ENCODE measurements around the gene EIF2S3B.
"Not testable (repeated sequence)": the region's sequence is repeated elsewhere in the genome, so short reads cannot be mapped to it uniquely, and the experiment has no call there.

The EIF2S3B gene

GRCh38 chr12:10505620-10506019 lies at the start of gene EIF2S3B:
EIF2S3B (plus strand) TSS chr12:10505890; CDS start chr12:10505903, 13 bp downstream.
- in situ Hi-C loops (cut with MboI; ENCODE audit: low sequenced_read_pairs), result no loop called here

GRCh38 chr12:10456856-10457255 lies 48.8 kb upstream of the EIF2S3B start:
- in situ Hi-C loops (cut with MboI; ENCODE audit: low sequenced_read_pairs), result no loop called here

DNA sequence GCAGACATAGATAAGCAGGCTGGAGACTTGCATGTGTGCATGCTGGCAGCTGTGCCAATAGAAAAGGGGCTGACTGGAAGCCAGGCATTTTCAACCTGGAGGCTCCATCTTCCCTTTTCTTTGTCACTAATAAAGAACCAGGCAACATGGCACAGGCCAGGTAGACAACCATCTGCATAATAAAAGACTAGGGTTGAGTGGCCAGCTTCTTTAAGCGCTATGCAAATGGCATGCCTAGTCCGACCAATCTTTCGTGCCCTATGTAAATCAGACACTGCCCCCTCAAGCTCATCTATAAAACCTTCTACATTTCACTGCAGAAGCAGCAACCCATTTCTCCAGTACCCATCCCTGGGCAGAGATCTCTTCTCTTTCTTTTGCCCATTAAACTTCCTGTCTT lies 47.9 kb upstream of the EIF2S3B start:
- in situ Hi-C loops (cut with MboI; ENCODE audit: low sequenced_read_pairs), result no loop called here

GRCh38 chr12:10466311-10466710 lies 39.4 kb upstream of the EIF2S3B start:
- in situ Hi-C loops (cut with MboI; ENCODE audit: low sequenced_read_pairs), result no loop called here

GRCh38 chr12:10469701-10470100 lies 36.0 kb upstream of the EIF2S3B start:
- in situ Hi-C loops (cut with MboI; ENCODE audit: low sequenced_read_pairs), result no loop called here

- in situ Hi-C loops (cut with MboI; ENCODE audit: low sequenced_read_pairs), result not testable (repeated sequence)
Observed at GRCh38 chr12:10472808-10473207, 32.9 kb upstream of the EIF2S3B start.

GRCh38 chr12:10481901-10482300 lies 23.8 kb upstream of the EIF2S3B start:
- in situ Hi-C loops (cut with MboI; ENCODE audit: low sequenced_read_pairs), result not testable (repeated sequence)

- in situ Hi-C loops (cut with MboI; ENCODE audit: low sequenced_read_pairs), result not testable (repeated sequence)
Observed at GRCh38 chr12:10487328-10487727, 18.4 kb upstream of the EIF2S3B start.

DNA sequence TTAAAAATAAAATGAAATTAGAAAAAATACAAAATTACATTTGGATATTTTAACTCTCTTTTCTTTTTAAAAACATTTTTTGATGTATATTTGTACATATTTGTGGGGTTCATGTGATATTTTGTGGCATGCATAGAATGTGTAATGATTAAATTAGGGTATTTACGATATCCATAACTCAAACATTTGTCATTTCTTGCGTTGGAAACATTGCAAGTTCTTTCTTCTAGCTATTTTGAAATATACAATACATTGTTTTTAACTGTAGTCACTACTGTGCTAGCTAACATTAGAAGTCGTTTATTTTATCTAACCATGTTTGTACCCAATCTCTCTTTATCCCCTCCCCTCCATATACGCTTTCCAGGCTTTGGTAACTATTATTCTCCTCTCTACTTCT lies 13.9 kb upstream of the EIF2S3B start:
- in situ Hi-C loops (cut with MboI; ENCODE audit: low sequenced_read_pairs), result no loop called here

DNA sequence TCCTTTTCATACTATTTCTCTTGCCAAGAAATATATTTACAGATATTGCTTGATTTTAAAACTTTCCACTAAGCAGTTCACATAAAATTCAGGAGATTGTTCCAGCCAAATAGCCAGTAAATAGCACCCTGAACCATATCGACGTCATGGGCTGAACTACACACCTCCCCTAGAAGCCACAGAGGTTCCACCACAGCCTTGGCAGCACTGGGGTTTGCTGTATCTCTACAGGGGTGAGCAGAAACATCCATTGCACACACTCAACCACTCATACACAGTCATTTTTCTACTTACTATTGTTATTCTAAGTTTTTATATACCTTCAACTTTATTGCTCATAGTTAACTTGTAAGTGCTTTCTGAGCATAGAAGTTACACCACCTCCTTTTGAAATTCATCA lies 8.1 kb upstream of the EIF2S3B start:
- in situ Hi-C loops (cut with MboI; ENCODE audit: low sequenced_read_pairs), result no loop called here

DNA sequence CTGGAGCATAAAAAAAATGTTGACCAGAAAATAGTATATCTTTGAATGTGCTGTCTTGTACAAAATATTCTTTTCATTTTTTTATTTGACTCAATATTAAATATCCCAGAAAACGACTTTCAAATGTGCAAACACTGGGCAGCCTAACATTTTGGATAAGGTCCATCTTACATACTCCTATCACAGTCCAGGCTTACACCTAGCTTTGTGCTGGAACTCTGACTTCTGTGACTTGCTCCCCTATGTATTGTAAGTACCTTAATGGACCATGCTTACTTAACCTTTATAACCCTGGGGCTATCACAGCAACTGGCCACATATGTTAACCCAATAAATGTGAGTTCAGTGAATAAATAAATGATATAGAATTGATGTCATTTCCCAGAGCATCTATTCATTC lies 7.6 kb upstream of the EIF2S3B start:
- in situ Hi-C loops (cut with MboI; ENCODE audit: low sequenced_read_pairs), result no loop called here

GRCh38 chr12:10501030-10501429 lies 4.7 kb upstream of the EIF2S3B start:
- in situ Hi-C loops (cut with MboI; ENCODE audit: low sequenced_read_pairs), result no loop called here

- in situ Hi-C loops (cut with MboI; ENCODE audit: low sequenced_read_pairs), result no loop called here
Observed at GRCh38 chr12:10503460-10503859, 2.2 kb upstream of the EIF2S3B start.

DNA sequence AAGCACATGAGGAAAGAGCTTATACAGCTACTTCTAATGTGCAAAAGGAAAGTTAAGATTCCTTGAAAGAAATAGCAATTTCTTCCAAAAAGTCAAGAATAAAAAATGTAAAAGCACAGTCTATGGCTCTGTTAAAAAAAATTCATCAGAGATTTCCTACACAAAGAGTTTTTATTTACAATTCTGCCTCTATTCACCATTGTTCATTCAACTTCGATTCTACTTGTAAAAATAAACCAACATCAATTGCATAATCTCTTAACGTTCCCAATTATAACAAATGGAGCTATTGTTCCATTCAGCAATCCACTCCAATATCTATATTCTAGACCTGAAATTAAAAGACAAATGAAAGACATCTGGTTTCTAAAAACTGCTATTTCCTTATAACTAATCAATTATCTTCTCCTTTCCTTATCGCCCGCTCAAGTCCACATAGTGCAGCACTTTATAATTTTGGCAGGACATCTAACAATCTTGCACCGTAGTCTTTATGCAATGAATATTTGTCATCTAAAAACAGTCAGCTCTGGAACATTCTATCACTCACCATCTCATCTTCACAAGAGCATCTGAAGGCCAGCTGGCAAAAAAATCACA lies 6.2 kb downstream of the EIF2S3B start:
- in situ Hi-C loops (cut with MboI; ENCODE audit: low sequenced_read_pairs), result no loop called here

GRCh38 chr12:10512798-10513197 lies 7.1 kb downstream of the EIF2S3B start:
- in situ Hi-C loops (cut with MboI; ENCODE audit: low sequenced_read_pairs), result no loop called here

- in situ Hi-C loops (cut with MboI; ENCODE audit: low sequenced_read_pairs), result no loop called here
Observed at GRCh38 chr12:10521555-10521954, 15.9 kb downstream of the EIF2S3B start.

GRCh38 chr12:10528174-10528953 lies 22.7 kb downstream of the EIF2S3B start:
- in situ Hi-C loops (cut with MboI; ENCODE audit: low sequenced_read_pairs), result no loop called here

DNA sequence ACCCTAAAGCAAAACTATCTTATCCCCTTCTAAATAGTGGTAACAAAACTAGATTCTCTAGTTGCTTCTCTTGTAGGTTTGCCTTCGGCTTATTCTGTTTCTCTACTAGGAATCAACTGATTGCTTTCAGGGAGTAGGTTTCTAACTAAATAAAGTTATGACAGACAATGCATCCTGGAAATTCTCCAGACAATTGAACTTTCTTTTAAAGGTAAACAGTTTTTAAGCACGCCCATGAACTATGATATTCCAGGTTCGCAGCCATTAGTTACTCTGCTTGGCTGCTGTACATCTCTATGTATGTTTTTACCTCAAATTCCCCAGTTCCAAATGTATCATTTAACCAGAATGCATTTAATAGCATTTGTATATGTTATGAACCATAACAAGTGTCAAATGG lies 23.9 kb downstream of the EIF2S3B start:
- in situ Hi-C loops (cut with MboI; ENCODE audit: low sequenced_read_pairs), result no loop called here

DNA sequence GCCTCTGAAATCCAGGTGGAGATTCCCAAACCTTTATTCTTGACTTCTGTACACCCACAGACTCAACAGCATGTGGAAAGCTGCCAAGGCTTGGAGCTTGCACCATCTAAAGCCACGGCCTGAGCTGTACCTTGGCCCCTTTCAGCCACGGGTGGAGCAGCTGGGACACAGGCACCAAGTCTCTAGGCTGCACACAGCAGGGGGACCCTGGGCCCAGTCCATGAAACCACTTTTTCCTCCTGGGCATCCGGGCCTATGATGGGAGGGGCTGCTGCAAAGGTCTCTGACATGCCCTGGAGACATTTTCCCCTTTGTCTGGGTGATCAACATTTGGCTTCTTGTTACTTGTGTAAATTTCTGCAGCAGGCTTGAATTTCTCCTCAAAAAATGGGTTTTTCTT lies 32.0 kb downstream of the EIF2S3B start:
- in situ Hi-C loops (cut with MboI; ENCODE audit: low sequenced_read_pairs), result no loop called here

DNA sequence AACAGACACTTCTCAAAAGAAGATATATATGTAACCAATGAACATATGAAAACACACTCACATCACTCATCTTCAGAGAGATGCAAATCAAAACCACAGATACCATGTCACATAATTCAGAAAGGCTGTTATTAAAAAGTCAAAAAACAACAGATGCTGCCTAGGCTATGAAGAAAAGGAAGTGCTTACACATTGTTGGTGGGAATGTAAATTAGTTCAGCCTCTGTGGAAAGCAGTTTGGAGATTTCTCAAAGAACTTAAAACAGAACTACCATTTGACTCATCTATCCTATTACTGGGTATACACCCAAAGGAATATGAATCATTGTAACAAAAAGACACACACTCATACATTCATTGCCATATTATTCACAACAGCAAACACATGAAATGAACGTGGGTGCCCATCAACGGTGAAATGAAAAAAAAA lies 35.1 kb downstream of the EIF2S3B start:
- in situ Hi-C loops (cut with MboI; ENCODE audit: low sequenced_read_pairs), result no loop called here

- in situ Hi-C loops (cut with MboI; ENCODE audit: low sequenced_read_pairs), result no loop called here
Observed at GRCh38 chr12:10543499-10543898, 37.8 kb downstream of the EIF2S3B start.

DNA sequence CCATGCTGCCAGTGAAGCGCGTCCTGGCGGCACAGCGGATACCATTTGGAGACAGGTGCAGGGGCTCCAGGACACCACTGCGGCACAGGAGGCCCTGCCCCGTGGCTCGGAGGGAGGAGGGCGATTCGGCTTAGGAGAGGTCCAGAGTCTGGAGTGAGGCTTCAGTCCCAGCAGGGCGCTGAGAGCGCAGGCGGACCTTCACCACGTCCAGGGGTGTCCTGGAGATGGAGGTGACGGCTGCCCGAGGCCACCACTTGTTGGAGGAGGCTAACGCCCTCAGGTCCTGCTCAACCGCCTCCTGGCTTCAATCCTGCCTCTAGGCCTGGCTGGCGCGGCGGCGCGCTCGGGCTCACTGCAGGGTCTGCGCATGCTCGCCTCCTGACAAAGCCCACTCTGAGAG lies 45.7 kb downstream of the EIF2S3B start:
- in situ Hi-C loops (cut with MboI; ENCODE audit: low sequenced_read_pairs), result loop anchor here (25.0 kb wide), 1 partner anchor 189 kb away; no protein-coding TSS in a partner anchor
